Fibroblast of lung (primary cell): ENCODE measurements around the gene MALAT1. TPM values are rescaled to one million over a fixed set of nuclear protein-coding genes. Genes with fewer than 3 reads are reported as not detected.

Source experiments
- DNase-seq, 2 donors: peaks; one replicate each; pipeline versions ENCODE4 v3.0.0 to v3.0.0-alpha.2; 2010; ENCODE audit warnings: low read depth in 2 of 2
- H2AFZ ChIP-seq: 2 replicates; pipeline ENCODE4 v1.5.1; 2012; ENCODE audit warnings: low read length, control low read depth, inconsistent platforms
- H3K27ac ChIP-seq: 2 replicates; pipeline ENCODE4 v1.5.1; 2011; ENCODE audit warnings: low read length, control low read depth; ENCODE audit not compliant: insufficient read depth
- H3K27me3 ChIP-seq: 2 replicates; pipeline ENCODE4 v1.5.1; 2011; ENCODE audit warnings: mild to moderate bottlenecking, low read length; ENCODE audit not compliant: control insufficient read depth, insufficient read depth
- H3K36me3 ChIP-seq: 2 replicates; pipeline ENCODE4 v1.5.1; 2011; ENCODE audit warnings: low read length; ENCODE audit not compliant: control insufficient read depth, insufficient read depth
- H3K4me1 ChIP-seq: 2 replicates; pipeline ENCODE4 v1.5.1; 2011; ENCODE audit warnings: low read length; ENCODE audit not compliant: control insufficient read depth, insufficient read depth; ENCODE audit errors: extremely low read depth
- H3K4me2 ChIP-seq: 2 replicates; pipeline ENCODE4 v1.5.1; 2011; ENCODE audit warnings: low read length, control low read depth; ENCODE audit not compliant: insufficient read depth; ENCODE audit errors: extremely low read depth
- H3K4me3 ChIP-seq, 4 experiments: fragments of 200-600 bp in 1 of 4; sonication (generic) in 1 of 4; replicated peaks in 1 of 4; 2 replicates each; pipeline ENCODE4 v1.5.1; 2011 to 2016; ENCODE audit warnings: low read length in 4 of 4, low read depth in 3 of 4, mild to moderate bottlenecking in 3 of 4, control low read depth in 2 of 4, inconsistent platforms in 1 of 4, mixed read lengths in 1 of 4; ENCODE audit not compliant: insufficient read depth in 1 of 4; ENCODE audit errors: control extremely low read depth in 1 of 4
- H3K79me2 ChIP-seq: 2 replicates; pipeline ENCODE4 v1.5.1; 2012; ENCODE audit warnings: mild to moderate bottlenecking, low read length, inconsistent platforms; ENCODE audit not compliant: control insufficient read depth, insufficient read depth
- H3K9ac ChIP-seq: 2 replicates; pipeline ENCODE4 v1.5.1; 2011; ENCODE audit warnings: mild to moderate bottlenecking, low read length, control low read depth; ENCODE audit not compliant: insufficient read depth
- H3K9me3 ChIP-seq: 2 replicates; pipeline ENCODE4 v1.5.1; 2012; ENCODE audit warnings: low read depth, low read length; ENCODE audit not compliant: control insufficient read depth, insufficient read depth
- H4K20me1 ChIP-seq: 2 replicates; pipeline ENCODE4 v1.5.1; 2011; ENCODE audit warnings: low read length; ENCODE audit not compliant: control insufficient read depth, insufficient read depth; ENCODE audit errors: extremely low read depth
- EZH2 ChIP-seq: IDR thresholded peaks from 2 replicates; pipeline ENCODE4 v1.5.1; 2012; ENCODE audit warnings: low read length, control low read depth, mild to moderate bottlenecking; ENCODE audit errors: missing control alignments
- polyA plus RNA-seq, 2 donors: library from polyadenylated mRNA; depleted of rRNA in 1 of 2; stranded (reverse) in 1 of 2; unstranded in 1 of 2; fragments of >200 nt; gene quantifications; 2 replicates each; pipeline ENCODE4 v1.2.1, GENCODE V29; 2011 to 2012; ENCODE audit warnings: missing spikeins in 1 of 2
- total RNA-seq: library from RNA; depleted of rRNA; stranded (reverse); fragments of >200 nt; gene quantifications from 2 replicates; pipeline ENCODE4 v1.2.1, GENCODE V29; 2014
- TF ChIP-seq, protein P1 (sequence below), 2 donors: IDR thresholded peaks in 1 of 2; conservative IDR thresholded peaks in 1 of 2; 1 replicate in 1 of 2; 2 replicates in 1 of 2; pipeline ENCODE4 v1.5.1; 2011 to 2012; ENCODE audit warnings: low read length in 2 of 2, control low read depth in 1 of 2, inconsistent platforms in 1 of 2, low read depth in 1 of 2, mild to moderate bottlenecking in 1 of 2

The MALAT1 gene
- total and polyA plus RNA-seq, 2 donors (not counting 1 experiment from before 2014, with no cell fraction given): 583 to 21,991 TPM

DNA sequence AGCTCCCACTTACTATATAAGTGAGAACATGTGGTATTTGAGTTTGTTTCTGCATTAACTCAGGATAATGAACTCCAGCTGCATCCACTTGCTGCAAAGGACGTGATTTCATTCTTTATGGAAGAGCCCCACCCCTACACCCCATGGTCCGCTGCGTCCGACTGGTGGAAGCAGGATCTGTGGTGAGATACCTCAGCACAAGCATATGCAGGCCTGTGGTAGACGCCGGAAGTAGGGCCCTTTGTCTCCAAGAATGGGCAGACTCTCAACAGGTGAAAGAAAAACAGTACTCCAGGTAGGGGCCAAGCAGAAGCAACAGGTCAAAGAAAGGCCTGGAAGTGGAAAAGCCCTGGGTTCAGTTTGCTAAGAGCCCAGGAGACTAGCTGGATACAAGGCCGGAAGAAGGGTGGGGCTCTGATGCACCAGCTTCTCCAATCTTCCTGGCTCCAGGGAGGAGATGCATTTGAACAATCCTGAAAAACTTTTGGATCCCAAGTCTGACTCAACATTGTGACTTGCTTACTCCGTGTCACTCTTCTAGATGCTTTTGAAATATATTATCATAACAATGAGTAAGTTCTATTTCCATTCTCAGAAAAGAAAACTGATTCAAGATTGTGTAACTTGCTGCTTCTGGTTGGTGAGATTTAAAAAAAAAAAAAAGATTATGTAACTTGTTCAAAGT is 45.9 kb upstream of the MALAT1 start:
- H3K79me2 ChIP-seq: peaks cover 14% of the 10 kb centered on the region
- H3K9me3 ChIP-seq: no peaks in the 10 kb centered on the region
- H4K20me1 ChIP-seq: no peaks in the 10 kb centered on the region
- no peaks in the 10 kb centered on the region for H3K36me3 ChIP-seq
- H3K27ac ChIP-seq: peak overlapping the region; percentile 93
- H2AFZ ChIP-seq: no peak overlapping the region
- H3K4me1 ChIP-seq: peaks cover 12% of the 10 kb centered on the region
- peak overlapping the region; percentile 15 for H3K4me2 ChIP-seq
- DNase-seq: peak; percentile 81 to 87
- H3K27me3 ChIP-seq: no peaks in the 10 kb centered on the region
- H3K4me3 ChIP-seq: no peak overlapping the region
- H3K9ac ChIP-seq: peak overlapping the region; percentile 13
- TF ChIP-seq EZH2: no peak
- TF ChIP-seq, protein P1, sequence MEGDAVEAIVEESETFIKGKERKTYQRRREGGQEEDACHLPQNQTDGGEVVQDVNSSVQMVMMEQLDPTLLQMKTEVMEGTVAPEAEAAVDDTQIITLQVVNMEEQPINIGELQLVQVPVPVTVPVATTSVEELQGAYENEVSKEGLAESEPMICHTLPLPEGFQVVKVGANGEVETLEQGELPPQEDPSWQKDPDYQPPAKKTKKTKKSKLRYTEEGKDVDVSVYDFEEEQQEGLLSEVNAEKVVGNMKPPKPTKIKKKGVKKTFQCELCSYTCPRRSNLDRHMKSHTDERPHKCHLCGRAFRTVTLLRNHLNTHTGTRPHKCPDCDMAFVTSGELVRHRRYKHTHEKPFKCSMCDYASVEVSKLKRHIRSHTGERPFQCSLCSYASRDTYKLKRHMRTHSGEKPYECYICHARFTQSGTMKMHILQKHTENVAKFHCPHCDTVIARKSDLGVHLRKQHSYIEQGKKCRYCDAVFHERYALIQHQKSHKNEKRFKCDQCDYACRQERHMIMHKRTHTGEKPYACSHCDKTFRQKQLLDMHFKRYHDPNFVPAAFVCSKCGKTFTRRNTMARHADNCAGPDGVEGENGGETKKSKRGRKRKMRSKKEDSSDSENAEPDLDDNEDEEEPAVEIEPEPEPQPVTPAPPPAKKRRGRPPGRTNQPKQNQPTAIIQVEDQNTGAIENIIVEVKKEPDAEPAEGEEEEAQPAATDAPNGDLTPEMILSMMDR (conservative IDR thresholded peaks at IDR 0.05 in 1 of 2, IDR thresholded peaks at IDR 0.05 in 1 of 2; ENCODE audit: low read depth in 1 of 2, low read length in 2 of 2): no peak

DNA sequence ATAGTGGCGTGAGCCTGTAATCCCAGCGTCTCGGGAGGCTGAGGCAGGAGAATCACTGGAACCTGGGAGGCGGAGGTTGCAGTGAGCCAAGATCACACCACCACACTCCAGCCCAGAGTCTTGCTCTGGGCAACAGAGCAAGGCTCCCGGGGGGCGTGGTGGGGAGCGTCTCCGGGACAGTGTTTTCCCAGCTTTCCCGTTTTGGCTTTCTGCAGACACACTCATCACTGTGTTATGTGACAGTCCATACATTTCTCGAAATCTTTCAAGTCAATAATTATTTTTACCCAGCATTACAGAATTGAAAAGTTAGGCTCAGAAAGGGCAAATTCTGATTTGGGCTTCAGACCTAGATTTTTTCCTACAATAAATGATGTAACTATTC is 44.5 kb upstream of the MALAT1 start:
- H3K27ac ChIP-seq: peak overlapping the region; percentile 93
- no peaks in the 10 kb centered on the region for H3K36me3 ChIP-seq
- H3K4me1 ChIP-seq: peaks cover 12% of the 10 kb centered on the region
- no peak for TF ChIP-seq EZH2
- TF ChIP-seq, protein P1 (conservative IDR thresholded peaks at IDR 0.05 in 1 of 2, IDR thresholded peaks at IDR 0.05 in 1 of 2; ENCODE audit: low read depth in 1 of 2, low read length in 2 of 2): no peak
- H3K4me3 ChIP-seq: peak overlapping the region; percentile 43 to 71 (median 62)
- no peaks in the 10 kb centered on the region for H3K27me3 ChIP-seq
- H3K9ac ChIP-seq: peak overlapping the region; percentile 80
- peak overlapping the region; percentile 86 for H3K4me2 ChIP-seq
- H3K79me2 ChIP-seq: peaks cover 14% of the 10 kb centered on the region
- H4K20me1 ChIP-seq: no peaks in the 10 kb centered on the region
- H3K9me3 ChIP-seq: no peaks in the 10 kb centered on the region
- no peak overlapping the region for H2AFZ ChIP-seq
- DNase-seq: peak; percentile 31 to 71

DNA sequence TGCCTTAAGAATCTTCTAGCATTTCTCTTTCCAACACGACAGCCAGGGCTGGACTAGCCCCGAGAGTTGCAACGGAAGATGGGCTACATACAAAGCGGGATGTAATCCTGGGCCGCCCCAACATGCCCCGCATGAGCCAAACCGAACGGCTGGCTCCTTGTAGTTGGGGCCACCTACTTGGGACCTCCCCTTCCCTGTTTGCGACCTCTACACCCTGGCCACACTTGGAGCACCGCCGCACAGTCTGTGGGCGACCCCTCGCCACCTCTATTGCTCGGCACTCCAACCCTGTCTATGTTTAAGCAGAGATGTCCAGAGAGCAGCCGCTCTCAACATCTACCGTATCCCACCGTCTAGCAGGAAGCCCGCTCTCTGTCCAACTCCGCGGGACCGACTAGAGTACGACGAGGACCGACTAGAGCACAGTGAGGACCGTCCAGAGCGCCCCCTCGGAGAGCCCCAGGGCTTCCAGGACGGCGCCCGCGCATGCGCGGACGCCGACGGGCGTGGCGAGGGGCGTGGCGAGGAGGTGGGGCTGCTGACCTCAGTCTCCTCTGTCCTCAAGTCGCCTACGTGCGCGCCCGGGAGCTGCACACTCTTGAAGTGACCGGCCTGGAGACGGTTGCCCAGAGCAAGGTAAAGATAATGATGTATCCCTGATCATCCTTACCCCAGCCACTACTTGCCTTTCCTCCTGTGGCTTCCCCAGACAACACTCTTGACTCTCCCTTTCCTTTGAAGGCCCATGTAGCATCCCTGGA is 44.0 kb upstream of the MALAT1 start:
- Histone ChIP-seq H3K36me3 (no peaks in the 10 kb centered on the region), H3K4me2 (peak overlapping the region; percentile 86), H4K20me1 (no peaks in the 10 kb centered on the region), H3K9me3 (no peaks in the 10 kb centered on the region), H3K79me2 (peaks cover 14% of the 10 kb centered on the region), H3K9ac (peak overlapping the region; percentile 80), H3K4me1 (peaks cover 12% of the 10 kb centered on the region), H3K27me3 (no peaks in the 10 kb centered on the region), H2AFZ (no peak overlapping the region), H3K27ac (peak overlapping the region; percentile 93), H3K4me3 (peak overlapping the region; percentile 43 to 71 (median 62))
- TF ChIP-seq, protein P1 (conservative IDR thresholded peaks at IDR 0.05 in 1 of 2, IDR thresholded peaks at IDR 0.05 in 1 of 2; ENCODE audit: low read depth in 1 of 2, low read length in 2 of 2): peak in 1 of 2 donors; percentile 3
- no peak for TF ChIP-seq EZH2
- DNase-seq: peak; percentile 77 to 85
